Omental fat pad (tissue), 4 donors: ENCODE data around the gene MBP. TPM values are rescaled to one million over a fixed set of nuclear protein-coding genes. Genes with fewer than 3 reads are reported as not detected.

ENCODE experiments used
- ATAC-seq: fragments of 150-250 bp; one replicate; pipeline ENCODE4 v1.9.1; 2016; ENCODE audit warnings: mild to moderate bottlenecking, moderate library complexity; ENCODE audit not compliant: low FRiP score
- DNase-seq: peaks from one replicate; pipeline ENCODE4 v3.0.0-alpha.2; 2019; ENCODE audit warnings: low spot score
- CTCF ChIP-seq, 3 donors: fragments of 450-650 bp; IDR thresholded peaks; one replicate each; pipeline ENCODE4 v1.5.1; 2016 to 2017; ENCODE audit warnings: antibody characterized with exemption in 3 of 3, mild to moderate bottlenecking in 3 of 3, moderate library complexity in 2 of 3
- total RNA-seq, 4 donors: library from RNA; depleted of rRNA; stranded (reverse); fragments of >200 nt; gene quantifications; one replicate each; pipeline ENCODE4 v1.1.0, GENCODE V29; 2016

The MBP gene
- total RNA-seq, 4 donors from 2014 or later: 27.4 to 50.9 (median 36.0) TPM

DNA sequence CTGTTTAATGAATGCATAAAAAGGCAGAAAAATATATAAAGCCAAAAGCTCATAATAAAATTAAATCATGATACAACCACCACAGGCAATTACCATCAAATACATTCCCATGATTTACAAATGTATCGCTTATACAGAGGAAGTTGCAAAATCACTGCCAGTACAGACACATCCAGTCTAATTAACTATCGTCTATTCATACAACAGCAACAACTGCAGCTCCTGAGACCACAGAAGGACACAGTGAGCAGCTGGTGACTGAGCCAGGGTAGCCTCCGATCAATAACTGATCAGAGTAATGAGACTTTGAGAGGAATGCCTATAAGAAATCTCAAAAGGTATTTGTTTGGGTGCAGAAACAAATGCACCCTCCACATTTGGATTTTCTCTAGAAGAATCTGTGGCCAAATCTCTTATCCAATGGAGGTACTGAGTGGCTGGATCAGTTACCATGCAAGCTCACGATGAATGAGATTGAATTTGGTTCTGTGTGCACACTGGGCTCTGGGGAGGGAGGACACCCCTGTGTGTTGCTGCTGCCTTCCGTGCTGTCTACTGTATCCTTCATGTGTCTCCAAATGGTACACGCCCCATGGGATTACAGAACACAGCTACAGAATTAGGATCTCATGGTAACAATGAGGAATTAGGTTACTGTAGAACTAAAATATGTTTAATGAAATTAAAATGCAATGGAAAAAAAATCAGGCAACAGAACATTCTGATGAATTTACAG, 119.6 kb downstream of the MBP start:
- DNase-seq: no peak
- ATAC-seq: no peak

GRCh38 chr18:77012120-77012519, 120.5 kb downstream of the MBP start:
- DNase-seq (no peak), ATAC-seq (no peak)
- no peak for TF ChIP-seq CTCF (IDR thresholded peaks at IDR 0.05)

More for the DNA sequence above, 119.6 kb downstream of the MBP start:
- TF ChIP-seq CTCF (IDR thresholded peaks at IDR 0.05): no peak

- DNase-seq (no peak), ATAC-seq (no peak)
- TF ChIP-seq CTCF (IDR thresholded peaks at IDR 0.05): no peak
Measured at GRCh38 chr18:77009675-77010074, 122.9 kb downstream of the MBP start.

GRCh38 chr18:77008576-77009315, 123.8 kb downstream of the MBP start:
- no peak for TF ChIP-seq CTCF (IDR thresholded peaks at IDR 0.05)
- DNase-seq (no peak), ATAC-seq (no peak)

DNA sequence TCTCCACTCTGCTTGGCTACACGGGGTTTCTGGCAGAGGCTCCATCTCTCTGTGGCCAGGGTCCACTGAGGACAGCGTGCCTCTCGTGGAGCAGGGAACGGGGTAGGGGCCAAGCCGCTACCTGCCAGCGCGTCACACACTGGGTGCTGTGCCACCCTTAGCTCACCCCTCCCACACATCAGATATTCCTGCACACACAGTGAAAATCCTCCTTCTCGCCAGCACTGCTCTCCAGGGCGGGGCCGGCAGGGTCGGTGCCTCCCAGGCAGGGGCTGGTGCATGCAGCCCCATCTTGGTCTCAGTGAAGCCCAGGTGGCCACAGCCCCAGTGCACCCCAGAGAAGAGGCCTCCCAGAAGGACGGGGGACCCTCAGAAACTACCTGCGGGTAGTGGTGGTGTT, 124.6 kb downstream of the MBP start:
- no peak for TF ChIP-seq CTCF (IDR thresholded peaks at IDR 0.05)
- no peak for ATAC-seq
- no peak for DNase-seq

DNA sequence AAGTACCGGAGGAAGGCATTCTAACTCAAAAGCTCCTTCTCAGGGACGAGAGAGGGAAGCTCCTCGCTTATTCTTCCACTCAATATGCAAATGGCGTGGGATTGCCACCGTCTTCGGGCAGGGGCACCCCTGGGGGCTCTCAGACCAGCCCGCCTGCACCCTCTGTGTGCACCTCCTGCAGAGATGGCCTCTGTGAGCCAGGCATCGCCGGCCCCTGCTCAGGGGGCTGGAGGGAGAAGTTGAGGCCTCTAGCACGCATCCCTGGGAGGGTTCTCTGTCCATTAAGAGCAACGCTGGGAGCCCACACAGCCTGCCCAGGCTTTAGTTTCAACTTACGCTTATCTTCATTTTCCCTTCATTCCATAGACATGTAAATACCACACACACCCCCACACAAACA, 125.3 kb downstream of the MBP start:
- DNase-seq (no peak), ATAC-seq (no peak)
- no peak for TF ChIP-seq CTCF (IDR thresholded peaks at IDR 0.05)
